NCI-H1092 treated with DMSO at 0.1 percent for 48 hours (cell line): ENCODE data around the gene THBS3.

Experiments
- DNase-seq: peaks from one replicate; lab custom pipeline; 2025; lab: John Stamatoyannopoulos, UW

THBS3 gene

GRCh38 chr1:155187456-155187891, 20.2 kb downstream of the THBS3 start:
- no peak for DNase-seq

DNA sequence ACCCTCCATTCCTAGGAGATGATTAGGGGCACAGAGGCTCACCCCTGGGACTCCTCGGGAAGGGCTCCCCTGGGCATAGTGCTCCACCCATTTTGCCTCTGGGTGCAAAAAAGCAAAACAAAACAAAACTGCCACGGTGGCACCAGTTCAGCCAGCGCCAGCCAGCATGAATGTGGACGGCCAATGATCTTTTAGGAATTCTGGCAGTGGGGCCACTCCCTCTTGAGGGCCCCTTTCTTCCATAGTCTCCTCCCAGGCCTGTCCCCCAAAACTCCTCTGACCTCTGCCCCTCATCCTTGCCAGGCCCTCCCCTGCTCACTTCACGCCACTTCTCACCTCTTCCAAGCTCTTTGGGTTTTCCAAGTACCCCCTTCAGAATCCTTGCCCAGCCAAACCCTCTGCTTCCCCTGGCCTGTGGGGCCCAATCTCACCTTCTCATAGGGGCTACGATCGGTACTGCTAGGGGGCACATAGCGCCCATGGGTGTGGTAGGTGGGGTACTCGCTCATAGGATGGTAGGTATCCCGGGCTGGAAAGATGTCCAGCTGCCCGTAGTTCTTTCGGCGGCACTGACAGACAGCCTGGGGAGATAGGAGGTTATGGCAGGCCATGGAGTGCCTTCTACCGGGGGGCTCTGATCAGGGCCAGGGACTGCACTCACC, 20.8 kb downstream of the THBS3 start:
- no peak for DNase-seq

DNA sequence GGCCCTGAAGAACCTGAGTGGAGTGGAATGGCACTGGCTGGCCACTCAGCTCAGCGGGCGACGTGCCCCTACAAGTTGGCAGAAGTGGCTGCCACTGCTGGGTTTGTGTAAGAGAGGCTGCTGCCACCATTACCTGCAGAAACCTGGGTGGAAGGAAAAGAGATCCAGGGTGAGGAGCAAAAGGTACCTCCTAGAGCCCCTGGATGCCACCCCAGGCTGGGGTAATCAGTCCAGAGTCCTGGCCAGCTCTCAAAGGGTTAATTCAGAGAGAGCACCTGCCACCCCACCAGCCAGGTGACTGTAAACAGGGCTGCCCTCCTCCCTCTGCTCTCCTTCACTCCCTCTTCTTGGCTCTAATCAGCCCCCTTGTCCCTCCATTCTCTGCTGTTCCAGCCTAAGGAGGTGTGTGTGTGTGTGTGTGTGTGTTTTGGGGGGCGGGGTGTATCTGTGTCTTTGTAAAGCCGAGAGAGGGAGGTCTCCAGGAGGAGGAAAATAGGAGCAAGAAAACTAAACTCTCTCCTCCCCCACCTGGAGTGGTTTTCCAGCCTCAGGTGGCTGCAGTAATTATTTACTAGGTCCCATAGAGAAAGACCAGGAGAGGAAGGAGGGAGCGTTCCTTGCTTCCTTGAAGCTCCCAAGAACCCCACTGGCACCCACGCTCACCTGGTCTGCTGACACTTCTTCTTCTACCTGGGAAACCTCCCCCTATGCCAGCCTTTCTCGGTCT, 21.5 kb downstream of the THBS3 start:
- DNase-seq: no peak

- no peak for DNase-seq
Observed at GRCh38 chr1:155185783-155186066, 22.0 kb downstream of the THBS3 start.

DNA sequence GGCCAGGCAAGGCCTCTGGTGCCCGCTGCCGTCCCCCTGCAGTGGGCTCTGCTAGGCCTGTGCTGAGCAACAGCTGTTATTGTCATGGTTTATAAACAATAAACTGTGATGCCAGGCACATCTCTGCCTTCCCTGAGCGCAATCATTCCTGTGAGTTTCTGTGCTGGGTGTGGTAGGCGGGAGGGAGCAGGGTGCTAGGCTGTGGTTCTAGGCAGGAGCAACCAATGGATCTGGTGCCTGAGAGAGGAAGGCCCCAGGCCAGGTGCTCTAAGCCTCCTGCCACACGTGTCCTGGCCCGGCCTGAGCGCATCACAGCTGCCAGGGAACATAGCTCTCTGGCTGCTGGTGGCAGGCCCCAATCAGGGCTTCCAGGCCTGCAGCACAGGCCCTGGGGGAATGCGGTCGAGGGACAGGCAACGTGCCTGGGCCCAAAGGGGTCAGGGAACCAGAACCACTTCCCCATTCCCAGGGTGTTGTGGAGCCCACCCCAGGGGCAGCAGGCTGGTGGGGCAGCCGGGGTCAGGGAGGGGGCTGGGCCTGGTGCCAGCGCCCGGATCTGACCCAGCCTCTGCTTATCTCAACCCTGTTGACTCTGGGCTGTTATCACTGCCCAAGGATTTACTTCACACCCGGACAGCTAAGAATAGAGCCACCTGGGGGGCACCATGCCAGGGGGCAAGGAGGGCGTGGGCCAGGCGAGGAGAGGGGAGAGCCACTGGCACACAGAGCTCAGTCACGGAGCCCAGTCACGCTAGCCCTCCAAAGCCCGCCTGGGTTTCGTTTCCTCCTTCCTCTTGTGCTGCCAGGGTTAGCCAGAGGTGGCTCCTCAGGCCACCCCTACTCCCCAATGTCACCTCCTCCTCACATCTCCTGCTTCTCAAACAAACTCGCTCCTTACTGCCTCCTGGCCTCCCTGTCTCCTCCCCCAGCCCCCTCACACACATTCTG, 22.6 kb downstream of the THBS3 start:
- no peak for DNase-seq

DNA sequence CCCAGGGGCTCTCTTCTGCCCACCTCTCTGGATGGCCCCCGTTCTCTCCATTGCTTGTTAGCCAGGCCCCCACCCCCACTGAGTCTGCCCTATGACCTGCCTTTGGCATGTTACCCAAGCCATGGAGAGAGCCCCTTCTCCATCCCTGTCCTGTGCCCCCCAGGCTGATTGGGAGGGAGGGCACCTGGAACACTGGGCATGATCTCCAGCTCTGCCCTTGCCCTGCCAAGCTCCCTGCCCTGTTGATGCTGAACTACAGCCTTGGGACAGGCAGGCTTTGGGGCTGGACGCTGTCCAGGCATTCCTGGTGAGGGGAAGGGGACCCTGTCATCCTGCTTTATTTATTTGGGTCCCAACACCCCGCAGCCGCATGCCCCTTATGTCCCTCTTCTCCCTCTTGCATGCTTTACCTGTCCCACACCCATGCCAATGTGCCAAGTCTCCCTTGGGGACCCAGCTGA, 23.3 kb downstream of the THBS3 start:
- DNase-seq: no peak

- DNase-seq: no peak
Observed at GRCh38 chr1:155183775-155184221, 23.9 kb downstream of the THBS3 start.

- no peak for DNase-seq
Observed at GRCh38 chr1:155182052-155182550, 25.6 kb downstream of the THBS3 start.

GRCh38 chr1:155181371-155182051, 26.2 kb downstream of the THBS3 start:
- no peak for DNase-seq

- DNase-seq: no peak
Observed at GRCh38 chr1:155179112-155180031, 28.3 kb downstream of the THBS3 start.

GRCh38 chr1:155178441-155179111, 29.1 kb downstream of the THBS3 start:
- no peak for DNase-seq

GRCh38 chr1:155177918-155178281, 29.8 kb downstream of the THBS3 start:
- no peak for DNase-seq

DNA sequence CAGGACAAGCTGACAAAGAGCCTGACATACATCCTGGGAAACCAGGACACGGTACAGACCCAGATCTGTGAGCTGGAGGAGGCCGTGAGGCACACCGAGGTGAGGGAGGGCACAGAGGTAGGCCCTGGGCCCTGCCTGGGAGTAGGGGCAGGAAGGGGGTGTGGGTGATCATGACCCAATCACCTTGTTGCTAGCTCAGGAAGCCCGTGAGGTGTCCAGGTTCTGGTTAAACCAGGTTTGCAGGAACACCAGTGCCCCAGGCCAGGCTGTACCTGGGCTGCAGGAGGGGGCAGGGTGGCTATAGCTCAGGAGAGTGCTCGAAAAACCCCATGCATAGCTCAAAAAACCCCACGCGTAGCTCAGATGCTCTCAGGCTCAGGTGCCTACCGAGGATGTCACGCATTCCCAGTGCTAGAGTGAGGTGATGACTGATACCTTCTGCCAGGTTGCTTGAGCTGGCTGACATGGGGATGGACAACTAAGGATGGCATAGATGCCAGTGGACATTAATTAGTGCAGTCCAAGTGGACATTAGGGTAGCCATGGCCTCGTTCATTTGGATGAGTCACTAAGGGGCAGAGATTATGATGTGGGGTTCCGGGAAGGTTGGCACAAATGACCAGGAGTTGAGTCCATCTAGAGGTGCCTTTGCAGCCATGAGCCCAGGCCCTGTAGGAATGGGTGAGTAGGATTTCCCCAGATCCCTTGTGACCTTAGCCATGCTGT, 30.3 kb downstream of the THBS3 start:
- no peak for DNase-seq

DNA sequence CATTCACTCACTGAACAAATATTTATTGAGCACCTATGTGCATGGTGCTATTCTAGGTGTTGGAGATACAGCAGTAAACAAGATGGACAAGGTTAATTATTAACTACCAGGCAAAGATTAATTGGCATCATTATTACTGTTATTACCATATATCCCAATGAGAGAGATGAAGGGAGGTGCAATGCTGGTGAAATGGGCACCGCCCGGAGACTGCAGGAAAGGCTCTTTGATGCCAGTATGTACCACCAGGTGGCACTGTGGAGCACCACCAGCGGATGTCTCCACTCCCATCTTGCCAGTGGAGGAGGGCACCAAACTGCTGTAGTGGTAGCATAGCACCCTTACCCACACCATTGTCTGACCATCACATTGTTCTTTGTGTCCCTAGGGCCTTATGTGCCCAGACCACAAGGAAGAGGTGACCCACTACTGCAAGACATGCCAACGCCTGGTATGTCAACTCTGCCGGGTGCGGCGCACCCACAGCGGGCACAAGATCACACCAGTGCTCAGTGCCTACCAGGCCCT, 31.1 kb downstream of the THBS3 start:
- DNase-seq: peak; percentile 75

- DNase-seq: no peak
Observed at GRCh38 chr1:155175927-155176371, 31.7 kb downstream of the THBS3 start.

- no peak for DNase-seq
Observed at GRCh38 chr1:155175281-155175926, 32.3 kb downstream of the THBS3 start.

- DNase-seq: peak; percentile 78
Observed at GRCh38 chr1:155174324-155175280, 33.1 kb downstream of the THBS3 start.
